Uterus (tissue), 4 donors: ENCODE measurements around the gene LEFTY2. TPM values are rescaled to one million over a fixed set of nuclear protein-coding genes. Genes with fewer than 3 reads are reported as not detected.
"Not testable (repeated sequence)": the region's sequence is repeated elsewhere in the genome, so short reads cannot be mapped to it uniquely, and the experiment has no call there.

Experiments
- DNase-seq, 2 donors: peaks; one replicate each; pipeline ENCODE4 v3.0.0-alpha.2; 2019 to 2020
- H3K27ac ChIP-seq, 2 donors: fragments of 200-600 bp; sonication (generic); 1 replicate in 1 of 2; 2 replicates in 1 of 2; pipeline ENCODE4 v1.5.1; 2016 to 2018
- H3K27me3 ChIP-seq, 2 donors: fragments of 200-600 bp; sonication (generic); one replicate each; pipeline ENCODE4 v1.5.1; 2018 to 2019; ENCODE audit warnings: control low read depth in 1 of 2
- H3K36me3 ChIP-seq, 2 donors: fragments of 200-600 bp; sonication (generic); one replicate each; pipeline ENCODE4 v1.5.1; 2019; ENCODE audit warnings: control low read depth in 1 of 2
- H3K4me1 ChIP-seq, 2 donors: fragments of 200-600 bp; sonication (generic); one replicate each; pipeline ENCODE4 v1.5.1; 2018 to 2019; ENCODE audit warnings: control low read depth in 1 of 2
- H3K4me3 ChIP-seq, 2 donors: fragments of 200-600 bp; sonication (generic); 1 replicate in 1 of 2; 2 replicates in 1 of 2; pipeline ENCODE4 v1.5.1; 2018 to 2019; ENCODE audit warnings: mild to moderate bottlenecking in 1 of 2
- H3K9me3 ChIP-seq, 2 donors: fragments of 200-600 bp; sonication (generic); one replicate each; pipeline ENCODE4 v1.5.1; 2019; ENCODE audit warnings: control low read depth in 1 of 2
- CTCF ChIP-seq, 4 experiments: fragments of 200-600 bp in 2 of 4; fragments of 450-650 bp in 2 of 4; sonication (generic) in 2 of 4; IDR thresholded peaks; one replicate each; pipeline ENCODE4 v1.5.1; 2016 to 2019; ENCODE audit warnings: antibody characterized with exemption in 4 of 4, mild to moderate bottlenecking in 2 of 4, moderate library complexity in 1 of 4
- POLR2A ChIP-seq, 2 donors: fragments of 450-650 bp; IDR thresholded peaks; one replicate each; pipeline ENCODE4 v1.6.1; 2016; ENCODE audit warnings: antibody characterized with exemption in 2 of 2, mild to moderate bottlenecking in 1 of 2, moderate library complexity in 1 of 2
- intact Hi-C: fragments of 100-400 bp; cut with DNase I; formaldehyde crosslinking; loops from one replicate; pipeline ENCODE4 v1.15.1; 2023; ENCODE audit warnings: low total_unique reads
- microRNA-seq: library from miRNA; unstranded; fragments of <30 nt; microRNA quantifications from one replicate; pipeline ENCODE4, GENCODE V29; 2016; ENCODE audit warnings: borderline microRNAs expressed, borderline replicate concordance
- small RNA-seq: library from RNA; depleted of rRNA; stranded (forward); fragments of <200 nt; gene quantifications from one replicate; pipeline ENCODE3, GENCODE V24; 2016
- total RNA-seq, 4 donors: library from RNA; depleted of rRNA in 3 of 4; stranded (reverse); fragments of >200 nt in 3 of 4; gene quantifications; one replicate each; pipeline versions ENCODE4 v1.1.0 to v1.2.4, GENCODE V29; 2014 to 2023
- donor health status: DM: yes; HTN: yes; CAD: no.

Gene LEFTY2
- total RNA-seq, 4 donors from 2014 or later: 6.1 to 41.6 (median 29.5) TPM

GRCh38 chr1:225888898-225889601, 52.0 kb downstream of the LEFTY2 start, which contains the start of gene LEFTY1:
LEFTY1 (minus strand) TSS chr1:225889146; CDS start chr1:225889066, 80 bp downstream.
- intact Hi-C loops: no loop called here

GRCh38 chr1:225888289-225888897, 52.6 kb downstream of the LEFTY2 start:
- Histone ChIP-seq H3K27me3 (no peaks in the 10 kb centered on the region), H3K27ac (no peak overlapping the region), H3K4me1 (no peaks in the 10 kb centered on the region), H3K4me3 (no peak overlapping the region), H3K36me3 (no peaks in the 10 kb centered on the region), H3K9me3 (no peaks in the 10 kb centered on the region)
- TF ChIP-seq CTCF (IDR thresholded peaks at IDR 0.05) (no peak), POLR2A (IDR thresholded peaks at IDR 0.05) (no peak)
- no peak for DNase-seq
- intact Hi-C loops: no loop called here

More at GRCh38 chr1:225888898-225889601, 52.0 kb downstream of the LEFTY2 start, which contains the start of gene LEFTY1:
- no peak for DNase-seq
- H3K9me3 ChIP-seq: no peaks in the 10 kb centered on the region
- no peak within 1 kb of the TSS for H3K27ac ChIP-seq
- no peak within 1 kb of the TSS for H3K4me3 ChIP-seq
- no peaks in the 10 kb centered on the region for H3K4me1 ChIP-seq
- H3K36me3 ChIP-seq: no peaks in the 10 kb centered on the region
- no peaks in the 10 kb centered on the region for H3K27me3 ChIP-seq
- TF ChIP-seq POLR2A (IDR thresholded peaks at IDR 0.05): no peak
- no peak for TF ChIP-seq CTCF (IDR thresholded peaks at IDR 0.05)

GRCh38 chr1:225887554-225888288, 53.3 kb downstream of the LEFTY2 start:
- H3K9me3 ChIP-seq, H3K4me3 ChIP-seq, H3K4me1 ChIP-seq, H3K27me3 ChIP-seq, H3K36me3 ChIP-seq, intact Hi-C loops, DNase-seq, H3K27ac ChIP-seq: not testable (repeated sequence)

- Histone ChIP-seq H3K36me3 (no peaks in the 10 kb centered on the region), H3K27me3 (no peaks in the 10 kb centered on the region), H3K4me3 (no peak overlapping the region), H3K27ac (no peak overlapping the region), H3K9me3 (no peaks in the 10 kb centered on the region), H3K4me1 (no peaks in the 10 kb centered on the region)
- TF ChIP-seq CTCF (IDR thresholded peaks at IDR 0.05) (no peak), POLR2A (IDR thresholded peaks at IDR 0.05) (no peak)
- no peak for DNase-seq
- intact Hi-C loops: no loop called here
Observed at GRCh38 chr1:225887030-225887314, 54.0 kb downstream of the LEFTY2 start.

Small RNAs within 50 kb of the gene (microRNA-seq; reads per million reads assigned to microRNA genes)
- gene MIR6741: not detected

Small RNAs within 50 kb of the gene (small RNA-seq; reads per million reads assigned to genes)
- gene AL117348.1 (not detected), gene NDUFA3P3 (not detected)

Other genes starting within 250 kb of the LEFTY2 start
- 100 to 1,000 TPM; 169 to 551 (median 202) TPM for gene SRP9, start 163.4 kb downstream of the LEFTY2 start, total RNA-seq
- 100 to 1,000 TPM in 1 of 4 donors, 10 to 100 TPM in 3; 51.2 to 156 (median 55.3) TPM for gene EPHX1, start 131.1 kb downstream of the LEFTY2 start, total RNA-seq
- gene TMEM63A, start 58.8 kb downstream of the LEFTY2 start, total RNA-seq: 100 to 1,000 TPM in 1 of 4 donors, 10 to 100 TPM in 3; 11.2 to 125 (median 63.8) TPM
- 1 to 10 TPM in 2 of 4 donors, not detected in 2; 1.1 to 3.5 TPM for gene LEFTY1, start 52.1 kb downstream of the LEFTY2 start, total RNA-seq
- gene PYCR2, start 17.0 kb downstream of the LEFTY2 start, total RNA-seq: 10 to 100 TPM; 19.5 to 66.4 (median 38.8) TPM
- 10 to 100 TPM; 12.3 to 41.7 (median 17.2) TPM for gene SDE2, start 58.1 kb upstream of the LEFTY2 start, total RNA-seq
- gene H3-3A, start 121.5 kb upstream of the LEFTY2 start, total RNA-seq: 100 to 1,000 TPM; 261 to 572 (median 348) TPM
- gene ACBD3, start 245.5 kb upstream of the LEFTY2 start, total RNA-seq: 10 to 100 TPM; 33.5 to 95.8 (median 46.8) TPM